NB4 (cell line): ENCODE measurements around the gene CKAP5.
"Not testable (repeated sequence)": the region's sequence is repeated elsewhere in the genome, so short reads cannot be mapped to it uniquely, and the experiment has no call there.

ENCODE experiments used
- DNase-seq: peaks from one replicate; pipeline ENCODE4 v3.0.0; 2010; ENCODE audit warnings: low read depth
- H3K4me3 ChIP-seq: one replicate; pipeline ENCODE4 v1.5.1; 2011; ENCODE audit warnings: mild to moderate bottlenecking, low read depth, low read length, moderate library complexity
- MYC ChIP-seq: IDR thresholded peaks from 2 replicates; pipeline ENCODE4 v1.6.1; 2011; ENCODE audit warnings: low read depth, low read length
- POLR2A ChIP-seq: IDR thresholded peaks from 2 replicates; pipeline ENCODE4 v1.6.1; 2011; ENCODE audit warnings: mild to moderate bottlenecking; ENCODE audit not compliant: insufficient read length; ENCODE audit errors: extremely low read depth
- TF ChIP-seq, protein P1 (sequence below): IDR thresholded peaks from 2 replicates; pipeline ENCODE4 v1.6.1; 2011; ENCODE audit warnings: low read depth, low read length
- TF ChIP-seq, protein P2 (sequence below): IDR thresholded peaks from one replicate; pipeline ENCODE4 v1.5.1; 2012; ENCODE audit warnings: low read depth, low read length

Gene CKAP5

DNA sequence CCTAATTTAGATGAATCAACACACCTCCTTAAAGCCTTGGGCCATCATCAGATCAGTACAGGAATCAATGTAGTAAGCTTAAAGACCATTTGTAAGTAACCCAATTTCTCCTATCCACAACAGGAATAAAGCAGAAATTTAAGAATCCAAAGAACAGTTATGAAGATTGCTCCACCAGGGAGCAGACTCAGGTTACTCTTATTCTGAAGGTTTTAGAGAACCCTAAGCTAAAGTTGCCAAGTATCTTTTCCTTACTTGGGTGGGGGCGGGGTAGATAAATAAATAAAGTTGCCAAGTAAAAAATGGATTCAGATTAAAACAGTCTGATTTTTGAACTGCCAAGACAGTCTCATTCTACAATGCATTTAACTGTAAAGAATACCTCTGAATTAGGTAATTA lies 18.1 kb downstream of the CKAP5 start:
- no peak for DNase-seq
- no peak overlapping the region for H3K4me3 ChIP-seq
- TF ChIP-seq MYC: no peak
- TF ChIP-seq, protein P1, sequence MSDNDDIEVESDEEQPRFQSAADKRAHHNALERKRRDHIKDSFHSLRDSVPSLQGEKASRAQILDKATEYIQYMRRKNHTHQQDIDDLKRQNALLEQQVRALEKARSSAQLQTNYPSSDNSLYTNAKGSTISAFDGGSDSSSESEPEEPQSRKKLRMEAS: no peak
- TF ChIP-seq, protein P2, sequence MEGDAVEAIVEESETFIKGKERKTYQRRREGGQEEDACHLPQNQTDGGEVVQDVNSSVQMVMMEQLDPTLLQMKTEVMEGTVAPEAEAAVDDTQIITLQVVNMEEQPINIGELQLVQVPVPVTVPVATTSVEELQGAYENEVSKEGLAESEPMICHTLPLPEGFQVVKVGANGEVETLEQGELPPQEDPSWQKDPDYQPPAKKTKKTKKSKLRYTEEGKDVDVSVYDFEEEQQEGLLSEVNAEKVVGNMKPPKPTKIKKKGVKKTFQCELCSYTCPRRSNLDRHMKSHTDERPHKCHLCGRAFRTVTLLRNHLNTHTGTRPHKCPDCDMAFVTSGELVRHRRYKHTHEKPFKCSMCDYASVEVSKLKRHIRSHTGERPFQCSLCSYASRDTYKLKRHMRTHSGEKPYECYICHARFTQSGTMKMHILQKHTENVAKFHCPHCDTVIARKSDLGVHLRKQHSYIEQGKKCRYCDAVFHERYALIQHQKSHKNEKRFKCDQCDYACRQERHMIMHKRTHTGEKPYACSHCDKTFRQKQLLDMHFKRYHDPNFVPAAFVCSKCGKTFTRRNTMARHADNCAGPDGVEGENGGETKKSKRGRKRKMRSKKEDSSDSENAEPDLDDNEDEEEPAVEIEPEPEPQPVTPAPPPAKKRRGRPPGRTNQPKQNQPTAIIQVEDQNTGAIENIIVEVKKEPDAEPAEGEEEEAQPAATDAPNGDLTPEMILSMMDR: no peak
- TF ChIP-seq POLR2A: no peak

DNA sequence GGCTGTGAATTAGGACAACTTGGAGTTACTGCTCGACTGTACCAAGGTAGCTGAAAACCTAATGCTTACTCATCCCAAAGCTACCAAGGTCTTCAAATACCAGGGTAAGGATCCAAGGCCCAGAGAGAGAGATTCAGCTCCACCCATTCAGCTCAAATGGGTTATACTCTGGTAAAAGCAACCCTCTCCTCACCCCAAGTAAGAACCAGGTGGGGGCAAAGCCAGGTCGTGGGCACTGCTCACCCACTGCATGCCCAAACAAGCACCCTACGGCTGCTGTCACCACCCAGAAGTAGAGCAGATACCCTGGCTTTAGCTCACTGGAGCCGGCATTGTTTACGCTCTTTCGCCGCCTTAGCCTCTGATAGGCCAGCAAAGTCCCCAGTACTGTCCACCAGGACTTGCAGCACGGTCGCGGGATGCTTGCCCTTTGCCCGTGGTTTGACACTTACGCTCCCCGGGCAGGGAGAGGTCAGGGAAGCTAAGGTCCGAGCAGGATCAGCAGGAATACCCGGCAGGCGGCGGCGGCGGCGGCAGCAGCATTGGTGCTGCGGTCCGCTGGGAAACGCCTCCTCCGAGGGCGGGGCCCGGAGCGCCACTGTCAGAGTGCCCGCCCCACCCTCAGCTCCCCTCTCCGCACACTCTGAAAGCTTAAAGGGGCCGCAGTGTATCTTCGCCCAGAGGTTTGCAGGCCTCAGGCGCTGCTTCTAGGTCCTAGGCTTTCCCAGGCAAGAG lies 19.6 kb downstream of the CKAP5 start:
- peak; percentile 41 for DNase-seq
- TF ChIP-seq, protein P1: no peak
- TF ChIP-seq, protein P2: no peak
- TF ChIP-seq MYC (no peak), POLR2A (no peak)
- H3K4me3 ChIP-seq: no peak overlapping the region

DNA sequence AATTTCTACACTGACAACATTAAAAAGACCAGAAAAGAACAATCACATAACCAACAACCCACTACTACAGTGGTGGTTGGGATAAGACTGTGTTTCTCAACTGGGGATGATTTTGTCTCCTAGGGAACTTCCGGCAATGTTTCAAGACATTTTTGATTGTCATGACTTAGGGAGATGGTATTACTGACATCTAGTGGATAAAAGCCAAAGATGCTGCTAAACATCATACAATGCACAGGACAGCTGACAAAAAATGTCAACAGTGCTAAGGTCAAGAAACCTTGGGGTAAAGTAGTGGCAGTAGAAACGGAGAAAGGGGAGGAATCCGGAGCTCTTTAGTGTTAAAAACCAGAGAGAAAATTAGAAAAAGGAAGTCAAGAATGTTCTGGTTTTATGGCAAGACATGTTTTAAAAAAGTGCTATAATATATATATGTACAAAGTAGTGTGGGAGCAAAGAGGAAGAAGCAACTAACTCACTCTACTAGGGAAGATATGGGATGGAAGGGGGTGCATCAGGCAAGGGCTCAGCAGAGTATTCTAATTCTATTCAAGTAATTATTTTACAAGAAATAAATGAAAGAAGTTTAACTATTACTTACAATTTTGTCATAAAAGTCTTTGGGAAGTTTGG lies 37.2 kb downstream of the CKAP5 start:
- no peak overlapping the region for H3K4me3 ChIP-seq
- TF ChIP-seq, protein P2: peak; percentile 57
- TF ChIP-seq MYC: no peak
- DNase-seq: peak; percentile 67

- H3K4me3 ChIP-seq: no peak overlapping the region
- TF ChIP-seq, protein P2: no peak
- TF ChIP-seq MYC (no peak), POLR2A (no peak)
- TF ChIP-seq, protein P1: no peak
- DNase-seq: no peak
Observed at GRCh38 chr11:46801694-46802470, 44.2 kb downstream of the CKAP5 start.

- TF ChIP-seq POLR2A: no peak
- TF ChIP-seq, protein P2: no peak
- TF ChIP-seq MYC: no peak
- TF ChIP-seq, protein P1: no peak
- no peak for DNase-seq
- H3K4me3 ChIP-seq: no peak overlapping the region
Observed at GRCh38 chr11:46800177-46800576, 45.9 kb downstream of the CKAP5 start.

GRCh38 chr11:46799725-46800124 lies 46.4 kb downstream of the CKAP5 start:
- H3K4me3 ChIP-seq, DNase-seq: not testable (repeated sequence)
